ENCODE results near the gene WDR3.

Gene WDR3

GRCh38 chr1:117929343-117930172 is at the start of gene WDR3, which contains the start of gene GDAP2:
Gene WDR3, plus strand, starts transcription at chr1:117929739. Its CDS starts 3,581 bp downstream, at chr1:117933320.
Gene GDAP2, minus strand, starts transcription at chr1:117929621. Its CDS starts 9,264 bp downstream, at chr1:117920357.
- Histone ChIP-seq H3K9me3 (ENCODE audit: low read length) (no peaks in the 10 kb centered on the region), H3F3A (ENCODE audit: insufficient read depth, low read length) (no peaks in the 10 kb centered on the region), H3K4me1 (ENCODE audit: insufficient read depth, low read length, severe bottlenecking) (peaks cover 50% of the 10 kb centered on the region), H3K9me2 (ENCODE audit: low read depth, low read length) (no peaks in the 10 kb centered on the region), H3K4me3 (ENCODE audit: low read depth, low read length, poor library complexity, severe bottlenecking) (peak within 1 kb of the TSS; percentile 77), H3K9ac (ENCODE audit: low read length) (peak within 1 kb of the TSS; percentile 71), H4K20me1 (ENCODE audit: insufficient read depth, low read length) (no peaks in the 10 kb centered on the region), H3K36me3 (ENCODE audit: insufficient read depth, low read length) (peaks cover 12% of the 10 kb centered on the region; the same call in 1 of the 2 replicates), H3K4me2 (ENCODE audit: low read length) (peak within 1 kb of the TSS; percentile 88), H2AFZ (ENCODE audit: low read length) (no peak within 1 kb of the TSS), H3K27ac (ENCODE audit: low read depth, low read length, poor library complexity, severe bottlenecking) (peak within 1 kb of the TSS; percentile 16), H3K79me2 (ENCODE audit: insufficient read depth, low read length) (peaks cover 51% of the 10 kb centered on the region), H3K27me3 (ENCODE audit: insufficient read depth, low read length) (no peaks in the 10 kb centered on the region)
- TF ChIP-seq EZH2 (IDR thresholded peaks at IDR 0.05; ENCODE audit: borderline replicate concordance, low read length) (no peak), CTCF (IDR thresholded peaks at IDR 0.05; ENCODE audit: low read length) (no peak)

GRCh38 chr1:117883616-117884015 is 45.9 kb upstream of the WDR3 start:
- Histone ChIP-seq H3K79me2 (ENCODE audit: insufficient read depth, low read length) (no peaks in the 10 kb centered on the region), H3K27ac (ENCODE audit: low read depth, low read length, poor library complexity, severe bottlenecking) (no peak overlapping the region), H3K9me3 (ENCODE audit: low read length) (no peaks in the 10 kb centered on the region), H3F3A (ENCODE audit: insufficient read depth, low read length) (no peaks in the 10 kb centered on the region), H2AFZ (ENCODE audit: low read length) (no peak overlapping the region), H3K36me3 (ENCODE audit: insufficient read depth, low read length) (peaks cover 5% of the 10 kb centered on the region; the same call in 1 of the 2 replicates), H4K20me1 (ENCODE audit: insufficient read depth, low read length) (no peaks in the 10 kb centered on the region), H3K9ac (ENCODE audit: low read length) (no peak overlapping the region), H3K4me2 (ENCODE audit: low read length) (no peak overlapping the region), H3K9me2 (ENCODE audit: low read depth, low read length) (no peaks in the 10 kb centered on the region), H3K27me3 (ENCODE audit: insufficient read depth, low read length) (no peaks in the 10 kb centered on the region), H3K4me1 (ENCODE audit: insufficient read depth, low read length, severe bottlenecking) (no peaks in the 10 kb centered on the region), H3K4me3 (ENCODE audit: low read depth, low read length, poor library complexity, severe bottlenecking) (no peak overlapping the region)
- TF ChIP-seq EZH2 (IDR thresholded peaks at IDR 0.05; ENCODE audit: borderline replicate concordance, low read length) (no peak), CTCF (IDR thresholded peaks at IDR 0.05; ENCODE audit: low read length) (no peak)

GRCh38 chr1:117886101-117886795 is 43.3 kb upstream of the WDR3 start:
- H3K9ac ChIP-seq (ENCODE audit: low read length) = no peak overlapping the region
- H3K4me3 ChIP-seq (ENCODE audit: low read depth, low read length, poor library complexity, severe bottlenecking) = no peak overlapping the region
- no peaks in the 10 kb centered on the region for H4K20me1 ChIP-seq (ENCODE audit: insufficient read depth, low read length)
- H3K4me2 ChIP-seq (ENCODE audit: low read length) = no peak overlapping the region
- no peak for TF ChIP-seq CTCF (IDR thresholded peaks at IDR 0.05; ENCODE audit: low read length)
- TF ChIP-seq EZH2 (IDR thresholded peaks at IDR 0.05; ENCODE audit: borderline replicate concordance, low read length) = no peak
- no peaks in the 10 kb centered on the region for H3K4me1 ChIP-seq (ENCODE audit: insufficient read depth, low read length, severe bottlenecking)
- H3F3A ChIP-seq (ENCODE audit: insufficient read depth, low read length) = no peaks in the 10 kb centered on the region
- no peaks in the 10 kb centered on the region for H3K79me2 ChIP-seq (ENCODE audit: insufficient read depth, low read length)
- no peaks in the 10 kb centered on the region for H3K27me3 ChIP-seq (ENCODE audit: insufficient read depth, low read length)
- H2AFZ ChIP-seq (ENCODE audit: low read length) = no peak overlapping the region
- H3K9me2 ChIP-seq (ENCODE audit: low read depth, low read length) = no peaks in the 10 kb centered on the region
- no peak overlapping the region for H3K27ac ChIP-seq (ENCODE audit: low read depth, low read length, poor library complexity, severe bottlenecking)
- no peaks in the 10 kb centered on the region for H3K36me3 ChIP-seq (ENCODE audit: insufficient read depth, low read length)
- no peaks in the 10 kb centered on the region for H3K9me3 ChIP-seq (ENCODE audit: low read length)

All from OCI-LY1 (cell line).